HL-60 (cell line): ENCODE measurements around the gene GLDN.

Experiments used
- CTCF ChIP-seq: IDR thresholded peaks from one replicate; pipeline ENCODE4 v1.5.1; 2011; ENCODE audit warnings: low read length, control low read depth, inconsistent platforms; ENCODE audit not compliant: insufficient read depth
- REST ChIP-seq: IDR thresholded peaks from 2 replicates; pipeline ENCODE4 v1.6.1; 2012; ENCODE audit warnings: low read depth; ENCODE audit not compliant: insufficient replicate concordance

GRCh38 chr15:51343466-51343865, 2.0 kb downstream of the GLDN start:
- TF ChIP-seq REST (no peak), CTCF (no peak)
